ENCODE results near the gene AUTS2.

AUTS2 gene

GRCh38 chr7:70659263-70659662 is 1061.0 kb downstream of the AUTS2 start:
- DNase-seq (ENCODE audit: low read depth in 1 of 2, low spot score in 1 of 2), result no peak
- Histone ChIP-seq H3K27ac (replicated peaks) (no peak overlapping the region), H3K27me3 (ENCODE audit: insufficient read depth, poor library complexity, severe bottlenecking) (no peaks in the 10 kb centered on the region), H3K4me3 (replicated peaks; ENCODE audit: insufficient read depth, low read length) (no peak overlapping the region)
- TF ChIP-seq SPI1 (IDR thresholded peaks at IDR 0.05; ENCODE audit: borderline replicate concordance, low read depth), result no peak
- TF ChIP-seq CTCF (IDR thresholded peaks at IDR 0.05; ENCODE audit: insufficient read depth, low read length), result no peak
- no peak for TF ChIP-seq REST (IDR thresholded peaks at IDR 0.05; ENCODE audit: insufficient replicate concordance, low read depth)
- no peak for TF ChIP-seq POLR2AphosphoS5 (IDR thresholded peaks at IDR 0.05; ENCODE audit: low read depth)
- no peak for TF ChIP-seq GABPA (IDR thresholded peaks at IDR 0.05; ENCODE audit: low read depth)

GRCh38 chr7:70660154-70660818 is 1062.0 kb downstream of the AUTS2 start:
- DNase-seq (ENCODE audit: low read depth in 1 of 2, low spot score in 1 of 2), result no peak
- H3K27ac ChIP-seq (replicated peaks), result no peak overlapping the region
- no peaks in the 10 kb centered on the region for H3K27me3 ChIP-seq (ENCODE audit: insufficient read depth, poor library complexity, severe bottlenecking)
- no peak overlapping the region for H3K4me3 ChIP-seq (replicated peaks; ENCODE audit: insufficient read depth, low read length)
- TF ChIP-seq GABPA (IDR thresholded peaks at IDR 0.05; ENCODE audit: low read depth) (no peak), SPI1 (IDR thresholded peaks at IDR 0.05; ENCODE audit: borderline replicate concordance, low read depth) (no peak), POLR2AphosphoS5 (IDR thresholded peaks at IDR 0.05; ENCODE audit: low read depth) (no peak), CTCF (IDR thresholded peaks at IDR 0.05; ENCODE audit: insufficient read depth, low read length) (no peak), REST (IDR thresholded peaks at IDR 0.05; ENCODE audit: insufficient replicate concordance, low read depth) (no peak)

GRCh38 chr7:70660819-70661191 is 1062.5 kb downstream of the AUTS2 start:
- no peak for TF ChIP-seq REST (IDR thresholded peaks at IDR 0.05; ENCODE audit: insufficient replicate concordance, low read depth)
- H3K4me3 ChIP-seq (replicated peaks; ENCODE audit: insufficient read depth, low read length), result no peak overlapping the region
- DNase-seq (ENCODE audit: low read depth in 1 of 2, low spot score in 1 of 2), result no peak
- H3K27me3 ChIP-seq (ENCODE audit: insufficient read depth, poor library complexity, severe bottlenecking), result no peaks in the 10 kb centered on the region
- H3K27ac ChIP-seq (replicated peaks), result no peak overlapping the region

Measured in HL-60 (cell line).